ENCODE results near the gene KDM7A. TPM values are rescaled to one million over a fixed set of nuclear protein-coding genes. Genes with fewer than 3 reads are reported as not detected.

KDM7A gene
- total and polyA plus RNA-seq, 9 of the 15 experiments (the other 6 are each of a cell fraction or from before 2014, with no cell fraction given): 0.90 to 8.4 (median 7.0) TPM

DNA sequence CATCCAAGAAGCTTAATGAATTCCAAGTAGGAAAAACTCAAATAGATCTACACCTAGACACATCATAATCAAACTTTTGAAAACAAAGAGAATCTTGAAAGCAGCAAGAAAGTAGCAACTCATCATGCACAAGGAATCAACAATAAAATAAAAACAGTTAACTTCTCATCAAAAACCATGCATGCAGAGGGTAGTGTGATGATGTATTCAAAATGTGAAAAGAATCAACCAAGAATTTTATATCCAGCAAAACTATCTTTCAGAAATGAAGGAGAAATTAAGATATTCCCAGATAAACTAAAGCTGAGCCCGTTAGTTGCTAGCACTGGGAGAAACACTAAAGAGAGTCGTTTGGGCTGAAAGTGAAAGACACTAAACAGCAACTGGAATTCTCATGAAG is 109.7 kb downstream of the KDM7A start:
- CTCF ChIA-PET (ENCODE audit: low intra/inter-chr PET ratio): no interaction called here
- Histone ChIP-seq H3K27me3 (ENCODE audit: control insufficient read depth in 2 of 2, insufficient read depth in 2 of 2, low read length in 2 of 2) (peaks cover 0 to 3% of the 10 kb centered on the region in 2 experiments; a peak in 1 of 5 replicates), H3K36me3 (ENCODE audit: control insufficient read depth, insufficient read depth, low read length) (no peaks in the 10 kb centered on the region), H3K9me3 (replicated peaks; ENCODE audit: control insufficient read depth, insufficient read depth, low read depth, low read length) (peaks cover 11% of the 10 kb centered on the region; the same call in 1 of the 2 replicates), H3K9ac (ENCODE audit: insufficient read depth in 1 of 2, low read depth in 2 of 2, low read length in 2 of 2) (no peak overlapping the region), H3K4me2 (ENCODE audit: insufficient read depth, low read length) (no peak overlapping the region), H4K20me1 (replicated peaks; ENCODE audit: control insufficient read depth, insufficient read depth, low read length) (no peaks in the 10 kb centered on the region), H2AFZ (ENCODE audit: low read depth, low read length) (no peak overlapping the region), H3K27ac (ENCODE audit: extremely low read depth, low read depth, low read length) (no peak overlapping the region), H3K4me1 (replicated peaks in 1 of 2; ENCODE audit: control insufficient read depth in 2 of 2, insufficient read depth in 2 of 2, low read length in 2 of 2) (peaks cover 0 to 13% of the 10 kb centered on the region in 2 experiments; a peak in 2 of 5 replicates), H3K79me2 (ENCODE audit: control insufficient read depth, insufficient read depth, low read length) (peaks cover 7% of the 10 kb centered on the region; the same call in 2 of the 3 replicates), H3K9me1 (ENCODE audit: control insufficient read depth, insufficient read depth, low read length) (no peaks in the 10 kb centered on the region), H3K4me3 (no peak overlapping the region)
- WGBS (ENCODE audit: insufficient coverage, low coverage, missing lambda C conversion rate): 18% methylated on average over 2 of the region's 2 CpGs
- BruUV-seq (replicated peaks): no TSS peak
- DNase-seq (ENCODE audit: extremely low read depth in 1 of 4, low spot score in 3 of 4): no peak
- intact Hi-C loops (cut with micrococcal nuclease): no loop called here
- TF ChIP-seq, protein P1, sequence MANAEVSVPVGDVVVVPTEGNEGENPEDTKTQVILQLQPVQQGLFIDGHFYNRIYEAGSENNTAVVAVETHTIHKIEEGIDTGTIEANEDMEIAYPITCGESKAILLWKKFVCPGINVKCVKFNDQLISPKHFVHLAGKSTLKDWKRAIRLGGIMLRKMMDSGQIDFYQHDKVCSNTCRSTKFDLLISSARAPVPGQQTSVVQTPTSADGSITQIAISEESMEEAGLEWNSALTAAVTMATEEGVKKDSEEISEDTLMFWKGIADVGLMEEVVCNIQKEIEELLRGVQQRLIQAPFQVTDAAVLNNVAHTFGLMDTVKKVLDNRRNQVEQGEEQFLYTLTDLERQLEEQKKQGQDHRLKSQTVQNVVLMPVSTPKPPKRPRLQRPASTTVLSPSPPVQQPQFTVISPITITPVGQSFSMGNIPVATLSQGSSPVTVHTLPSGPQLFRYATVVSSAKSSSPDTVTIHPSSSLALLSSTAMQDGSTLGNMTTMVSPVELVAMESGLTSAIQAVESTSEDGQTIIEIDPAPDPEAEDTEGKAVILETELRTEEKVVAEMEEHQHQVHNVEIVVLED (CRISPR knock-in tag; IDR thresholded peaks at IDR 0.05): no peak
- peak; percentile 92 for TF ChIP-seq ZFP1 (CRISPR knock-in tag; IDR thresholded peaks at IDR 0.05)
- no peak for TF ChIP-seq XRCC3 (IDR thresholded peaks at IDR 0.05)
- no peak for TF ChIP-seq ZNF766 (CRISPR knock-in tag; conservative IDR thresholded peaks at IDR 0.05)
- TF ChIP-seq ZNF431 (CRISPR knock-in tag; IDR thresholded peaks at IDR 0.05): no peak
- TF ChIP-seq, protein P2, sequence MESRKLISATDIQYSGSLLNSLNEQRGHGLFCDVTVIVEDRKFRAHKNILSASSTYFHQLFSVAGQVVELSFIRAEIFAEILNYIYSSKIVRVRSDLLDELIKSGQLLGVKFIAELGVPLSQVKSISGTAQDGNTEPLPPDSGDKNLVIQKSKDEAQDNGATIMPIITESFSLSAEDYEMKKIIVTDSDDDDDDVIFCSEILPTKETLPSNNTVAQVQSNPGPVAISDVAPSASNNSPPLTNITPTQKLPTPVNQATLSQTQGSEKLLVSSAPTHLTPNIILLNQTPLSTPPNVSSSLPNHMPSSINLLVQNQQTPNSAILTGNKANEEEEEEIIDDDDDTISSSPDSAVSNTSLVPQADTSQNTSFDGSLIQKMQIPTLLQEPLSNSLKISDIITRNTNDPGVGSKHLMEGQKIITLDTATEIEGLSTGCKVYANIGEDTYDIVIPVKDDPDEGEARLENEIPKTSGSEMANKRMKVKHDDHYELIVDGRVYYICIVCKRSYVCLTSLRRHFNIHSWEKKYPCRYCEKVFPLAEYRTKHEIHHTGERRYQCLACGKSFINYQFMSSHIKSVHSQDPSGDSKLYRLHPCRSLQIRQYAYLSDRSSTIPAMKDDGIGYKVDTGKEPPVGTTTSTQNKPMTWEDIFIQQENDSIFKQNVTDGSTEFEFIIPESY (CRISPR knock-in tag; IDR thresholded peaks at IDR 0.05): no peak
- 0 out of 3 replicates have a peak, but pooled peaks of 1 of the 2 experiments have one; percentile 45 for TF ChIP-seq CBX3 (IDR thresholded peaks at IDR 0.05; ENCODE audit: borderline replicate concordance in 1 of 2, low read length in 2 of 2)
- no peak for TF ChIP-seq CBX8 (IDR thresholded peaks at IDR 0.05; ENCODE audit: borderline replicate concordance, extremely low read depth, low read depth, low read length, poor library complexity, severe bottlenecking)
- peak; percentile 84 for TF ChIP-seq TRIM28 (IDR thresholded peaks at IDR 0.05)
- TF ChIP-seq, protein P3, sequence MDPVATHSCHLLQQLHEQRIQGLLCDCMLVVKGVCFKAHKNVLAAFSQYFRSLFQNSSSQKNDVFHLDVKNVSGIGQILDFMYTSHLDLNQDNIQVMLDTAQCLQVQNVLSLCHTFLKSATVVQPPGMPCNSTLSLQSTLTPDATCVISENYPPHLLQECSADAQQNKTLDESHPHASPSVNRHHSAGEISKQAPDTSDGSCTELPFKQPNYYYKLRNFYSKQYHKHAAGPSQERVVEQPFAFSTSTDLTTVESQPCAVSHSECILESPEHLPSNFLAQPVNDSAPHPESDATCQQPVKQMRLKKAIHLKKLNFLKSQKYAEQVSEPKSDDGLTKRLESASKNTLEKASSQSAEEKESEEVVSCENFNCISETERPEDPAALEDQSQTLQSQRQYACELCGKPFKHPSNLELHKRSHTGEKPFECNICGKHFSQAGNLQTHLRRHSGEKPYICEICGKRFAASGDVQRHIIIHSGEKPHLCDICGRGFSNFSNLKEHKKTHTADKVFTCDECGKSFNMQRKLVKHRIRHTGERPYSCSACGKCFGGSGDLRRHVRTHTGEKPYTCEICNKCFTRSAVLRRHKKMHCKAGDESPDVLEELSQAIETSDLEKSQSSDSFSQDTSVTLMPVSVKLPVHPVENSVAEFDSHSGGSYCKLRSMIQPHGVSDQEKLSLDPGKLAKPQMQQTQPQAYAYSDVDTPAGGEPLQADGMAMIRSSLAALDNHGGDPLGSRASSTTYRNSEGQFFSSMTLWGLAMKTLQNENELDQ (CRISPR knock-in tag; IDR thresholded peaks at IDR 0.05; ENCODE audit: borderline replicate concordance): no peak
- in situ Hi-C loops (cut with MboI): no loop called here
- POLR2A ChIA-PET: no interaction called here
- no peak for ATAC-seq
- FAIRE-seq: no peak

Data from K562 (cell line).